Measurements from ENCODE around the gene BSND. TPM values are rescaled to one million over a fixed set of nuclear protein-coding genes. Genes with fewer than 3 reads are reported as not detected.

BSND gene
- total RNA-seq, 6 donors from 2014 or later = under 0.01 to 0.10 TPM; not detected in 4

GRCh38 chr1:55055951-55056631 is 57.4 kb downstream of the BSND start:
- Histone ChIP-seq H3K4me3 (no peak overlapping the region), H3K4me1 (peaks cover 0 to 5% (median 2%) of the 10 kb centered on the region in 4 donors), H3K9me3 (no peaks in the 10 kb centered on the region), H3K36me3 (peaks cover 0 to 30% (median 0%) of the 10 kb centered on the region in 4 donors), H3K27me3 (no peaks in the 10 kb centered on the region), H3K27ac (no peak overlapping the region)
- DNase-seq (peak in 1 of 2 donors; percentile 70), ATAC-seq (ENCODE audit: low FRiP score in 2 of 2) (no peak)
- no peak for TF ChIP-seq POLR2A (IDR thresholded peaks at IDR 0.05)
- no peak for TF ChIP-seq CTCF (IDR thresholded peaks at IDR 0.05)
- no peak for TF ChIP-seq POLR2AphosphoS5 (IDR thresholded peaks at IDR 0.05)
- no peak for TF ChIP-seq EP300 (IDR thresholded peaks at IDR 0.05)
- WGBS, 2 donors = 87 to 94% methylated on average over 22 to 42 of the region's 42 CpGs

GRCh38 chr1:55056632-55056992 is 57.9 kb downstream of the BSND start:
- TF ChIP-seq POLR2AphosphoS5 (IDR thresholded peaks at IDR 0.05) (no peak), POLR2A (IDR thresholded peaks at IDR 0.05) (no peak), EP300 (IDR thresholded peaks at IDR 0.05) (no peak), CTCF (IDR thresholded peaks at IDR 0.05) (no peak)
- ATAC-seq (ENCODE audit: low FRiP score in 2 of 2) = no peak
- H3K27me3 ChIP-seq = no peaks in the 10 kb centered on the region
- no peak overlapping the region for H3K4me3 ChIP-seq
- peaks cover 0 to 5% (median 2%) of the 10 kb centered on the region in 4 donors for H3K4me1 ChIP-seq
- H3K27ac ChIP-seq = no peak overlapping the region
- WGBS, 2 donors = 93% methylated on average over 10 to 20 of the region's 20 CpGs
- peaks cover 0 to 35% (median 0%) of the 10 kb centered on the region in 4 donors for H3K36me3 ChIP-seq
- no peaks in the 10 kb centered on the region for H3K9me3 ChIP-seq
- DNase-seq = peak in 1 of 2 donors; percentile 77

GRCh38 chr1:55057270-55057955 is 58.7 kb downstream of the BSND start:
- peaks cover 0 to 5% (median 2%) of the 10 kb centered on the region in 4 donors for H3K4me1 ChIP-seq
- H3K27me3 ChIP-seq = no peaks in the 10 kb centered on the region
- ATAC-seq (ENCODE audit: low FRiP score in 2 of 2) (no peak), DNase-seq (no peak)
- WGBS, 2 donors = 90 to 91% methylated on average over 6 to 15 of the region's 15 CpGs
- no peaks in the 10 kb centered on the region for H3K9me3 ChIP-seq
- H3K4me3 ChIP-seq = no peak overlapping the region
- H3K27ac ChIP-seq = no peak overlapping the region
- TF ChIP-seq POLR2AphosphoS5 (IDR thresholded peaks at IDR 0.05) (no peak), EP300 (IDR thresholded peaks at IDR 0.05) (no peak), CTCF (IDR thresholded peaks at IDR 0.05) (no peak), POLR2A (IDR thresholded peaks at IDR 0.05) (no peak)
- H3K36me3 ChIP-seq = peaks cover 0 to 33% (median 0%) of the 10 kb centered on the region in 4 donors

- H3K9me3 ChIP-seq = no peaks in the 10 kb centered on the region
- WGBS, 2 donors = 93 to 94% methylated on average over 6 of the region's 6 CpGs
- H3K27me3 ChIP-seq = no peaks in the 10 kb centered on the region
- peaks cover 0 to 30% (median 0%) of the 10 kb centered on the region in 4 donors for H3K36me3 ChIP-seq
- ATAC-seq (ENCODE audit: low FRiP score in 2 of 2) (no peak), DNase-seq (no peak)
- peaks cover 0 to 5% (median under 1%) of the 10 kb centered on the region in 4 donors for H3K4me1 ChIP-seq
- H3K27ac ChIP-seq = no peak overlapping the region
- TF ChIP-seq POLR2AphosphoS5 (IDR thresholded peaks at IDR 0.05) (no peak), CTCF (IDR thresholded peaks at IDR 0.05) (no peak), POLR2A (IDR thresholded peaks at IDR 0.05) (no peak), EP300 (IDR thresholded peaks at IDR 0.05) (no peak)
- no peak overlapping the region for H3K4me3 ChIP-seq
These were observed 59.2 kb downstream of the BSND start for GRCh38 chr1:55057956-55058298.

Data from upper lobe of left lung (tissue), 6 donors.